NOMO-1 (cell line): ENCODE results near the gene SPEG.

Experiments used
- DNase-seq, 2 experiments: peaks; one replicate each; lab custom pipeline; 2025; ENCODE audit not compliant: unreplicated experiment in 2 of 2; lab: John Stamatoyannopoulos, UW

The SPEG gene

GRCh38 chr2:219475278-219475677 is 40.6 kb downstream of the SPEG start:
- DNase-seq, result no peak

- DNase-seq, result peak; percentile 28 to 41
Observed at GRCh38 chr2:219475697-219476651, 41.3 kb downstream of the SPEG start.

GRCh38 chr2:219476652-219477151 is 42.1 kb downstream of the SPEG start:
- DNase-seq, result no peak

- no peak for DNase-seq
Observed at GRCh38 chr2:219477179-219477578, 42.5 kb downstream of the SPEG start.

DNA sequence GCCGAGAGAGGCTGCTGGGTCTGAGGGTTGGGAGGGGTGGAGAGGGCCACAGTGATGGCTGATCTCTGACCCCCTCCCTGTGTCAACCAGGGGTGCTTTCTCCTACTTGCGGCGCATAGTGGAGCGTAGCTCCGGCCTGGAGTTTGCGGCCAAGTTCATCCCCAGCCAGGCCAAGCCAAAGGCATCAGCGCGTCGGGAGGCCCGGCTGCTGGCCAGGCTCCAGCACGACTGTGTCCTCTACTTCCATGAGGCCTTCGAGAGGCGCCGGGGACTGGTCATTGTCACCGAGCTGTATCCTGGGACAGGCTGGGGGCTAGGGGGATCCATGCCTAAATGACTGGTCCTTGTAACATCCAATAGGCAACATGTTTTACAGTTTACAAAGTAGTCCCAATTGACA is 43.2 kb downstream of the SPEG start:
- DNase-seq, result no peak

GRCh38 chr2:219478916-219479315 is 44.3 kb downstream of the SPEG start:
- no peak for DNase-seq

GRCh38 chr2:219480004-219480403 is 45.4 kb downstream of the SPEG start:
- no peak for DNase-seq

DNA sequence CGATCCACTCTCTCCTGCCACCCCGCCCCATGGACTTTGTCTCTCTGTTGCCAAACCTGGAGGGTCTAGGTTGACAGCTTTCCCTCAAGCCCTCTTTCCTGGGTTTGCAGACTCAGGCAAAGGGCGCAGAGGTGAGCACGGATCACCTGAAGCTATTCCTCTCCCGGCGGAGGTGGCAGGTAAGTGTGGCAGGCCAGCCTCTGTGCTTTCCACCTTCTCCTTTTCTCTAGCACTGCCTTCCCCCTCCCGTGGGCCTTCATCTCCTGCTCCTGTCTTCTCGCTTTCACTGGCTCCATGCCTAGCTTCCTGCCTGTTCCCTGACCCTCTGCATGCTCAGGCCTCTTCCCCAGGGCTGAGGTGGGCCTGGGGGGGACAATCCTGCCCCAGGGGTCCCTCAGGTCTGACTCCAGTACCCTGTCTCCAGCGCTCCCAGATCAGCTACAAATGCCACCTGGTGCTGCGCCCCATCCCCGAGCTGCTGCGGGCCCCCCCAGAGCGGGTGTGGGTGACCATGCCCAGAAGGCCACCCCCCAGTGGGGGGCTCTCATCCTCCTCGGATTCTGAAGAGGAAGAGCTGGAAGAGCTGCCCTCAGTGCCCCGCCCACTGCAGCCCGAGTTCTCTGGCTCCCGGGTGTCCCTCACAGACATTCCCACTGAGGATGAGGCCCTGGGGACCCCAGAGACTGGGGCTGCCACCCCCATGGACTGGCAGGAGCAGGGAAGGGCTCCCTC is 48.2 kb downstream of the SPEG start:
- DNase-seq, result no peak

GRCh38 chr2:219483451-219484342 is 49.1 kb downstream of the SPEG start:
- DNase-seq, result no peak

- DNase-seq, result no peak
Observed at GRCh38 chr2:219484343-219485200, 49.9 kb downstream of the SPEG start.

DNA sequence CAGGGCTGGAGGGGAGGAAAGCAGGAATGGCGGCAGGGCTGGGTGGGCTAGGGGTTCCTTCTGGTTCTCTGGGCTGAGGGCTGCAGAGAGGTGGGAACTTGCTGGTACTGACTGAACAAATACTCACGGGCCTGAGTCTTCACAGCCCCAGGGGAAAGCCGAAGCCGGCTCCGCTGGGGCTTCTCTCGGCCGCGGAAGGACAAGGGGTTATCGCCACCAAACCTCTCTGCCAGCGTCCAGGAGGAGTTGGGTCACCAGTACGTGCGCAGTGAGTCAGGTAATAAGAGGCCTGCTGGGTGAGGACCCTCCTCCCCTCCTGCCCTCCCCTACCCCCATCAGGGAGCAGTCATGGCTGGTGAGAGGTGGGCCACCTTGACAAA is 50.5 kb downstream of the SPEG start:
- DNase-seq, result no peak

DNA sequence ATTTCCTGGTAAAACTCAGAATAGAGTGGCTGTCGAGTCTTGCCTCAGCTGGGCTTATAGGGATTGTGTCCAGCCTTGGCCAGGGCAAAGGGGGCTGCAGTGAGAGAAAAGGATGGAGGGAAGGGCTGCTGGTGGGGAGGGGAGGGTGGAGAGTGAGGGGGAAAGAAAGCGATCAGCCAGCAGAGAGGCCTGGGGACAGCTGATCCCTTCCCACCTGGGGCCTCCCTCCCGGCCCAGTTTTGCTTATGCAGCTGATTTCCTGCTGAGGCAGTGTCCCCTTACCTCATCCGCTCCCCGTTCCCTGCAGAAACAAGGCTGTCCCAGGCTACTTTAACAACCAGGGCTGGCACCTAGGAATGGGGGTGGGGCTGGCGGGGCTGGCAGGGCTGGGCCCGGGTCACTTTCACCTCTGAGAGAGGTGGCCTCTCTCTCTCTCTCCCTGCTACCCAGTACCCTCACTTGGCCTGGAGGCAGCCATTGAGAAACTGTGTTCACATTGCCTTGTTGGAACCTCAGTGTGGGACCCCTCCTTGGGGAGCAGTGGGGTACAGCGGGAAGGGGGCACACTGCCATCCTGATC is 51.8 kb downstream of the SPEG start:
- DNase-seq, result no peak

DNA sequence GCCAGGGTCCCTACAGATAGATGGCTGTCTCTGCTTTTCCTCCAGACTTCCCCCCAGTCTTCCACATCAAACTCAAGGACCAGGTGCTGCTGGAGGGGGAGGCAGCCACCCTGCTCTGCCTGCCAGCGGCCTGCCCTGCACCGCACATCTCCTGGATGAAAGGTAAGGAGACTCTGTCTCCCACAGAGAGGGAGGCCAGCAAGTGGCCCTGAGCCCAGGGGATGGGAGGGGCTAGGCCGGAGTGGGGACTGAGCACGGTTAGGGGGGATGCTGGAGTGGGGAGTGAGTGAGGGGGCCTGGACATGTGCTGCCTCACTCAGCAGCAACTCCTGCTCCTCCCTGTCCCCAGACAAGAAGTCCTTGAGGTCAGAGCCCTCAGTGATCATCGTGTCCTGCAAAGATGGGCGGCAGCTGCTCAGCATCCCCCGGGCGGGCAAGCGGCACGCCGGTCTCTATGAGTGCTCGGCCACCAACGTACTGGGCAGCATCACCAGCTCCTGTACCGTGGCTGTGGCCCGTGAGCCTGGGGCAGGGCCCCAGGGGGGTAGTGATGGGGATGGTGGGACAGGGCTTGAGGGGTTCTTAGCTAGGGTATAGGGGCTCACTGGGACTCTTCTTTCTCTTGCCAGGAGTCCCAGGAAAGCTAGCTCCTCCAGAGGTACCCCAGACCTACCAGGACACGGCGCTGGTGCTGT is 53.7 kb downstream of the SPEG start:
- no peak for DNase-seq

GRCh38 chr2:219488844-219489194 is 54.2 kb downstream of the SPEG start:
- no peak for DNase-seq

DNA sequence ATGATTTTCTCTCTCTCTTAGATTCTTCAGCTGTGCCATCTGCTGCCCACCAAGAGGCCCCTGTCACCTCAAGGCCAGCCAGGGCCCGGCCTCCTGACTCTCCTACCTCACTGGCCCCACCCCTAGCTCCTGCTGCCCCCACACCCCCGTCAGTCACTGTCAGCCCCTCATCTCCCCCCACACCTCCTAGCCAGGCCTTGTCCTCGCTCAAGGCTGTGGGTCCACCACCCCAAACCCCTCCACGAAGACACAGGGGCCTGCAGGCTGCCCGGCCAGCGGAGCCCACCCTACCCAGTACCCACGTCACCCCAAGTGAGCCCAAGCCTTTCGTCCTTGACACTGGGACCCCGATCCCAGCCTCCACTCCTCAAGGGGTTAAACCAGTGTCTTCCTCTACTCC is 54.7 kb downstream of the SPEG start:
- no peak for DNase-seq

GRCh38 chr2:219490186-219490585 is 55.5 kb downstream of the SPEG start:
- DNase-seq, result no peak

DNA sequence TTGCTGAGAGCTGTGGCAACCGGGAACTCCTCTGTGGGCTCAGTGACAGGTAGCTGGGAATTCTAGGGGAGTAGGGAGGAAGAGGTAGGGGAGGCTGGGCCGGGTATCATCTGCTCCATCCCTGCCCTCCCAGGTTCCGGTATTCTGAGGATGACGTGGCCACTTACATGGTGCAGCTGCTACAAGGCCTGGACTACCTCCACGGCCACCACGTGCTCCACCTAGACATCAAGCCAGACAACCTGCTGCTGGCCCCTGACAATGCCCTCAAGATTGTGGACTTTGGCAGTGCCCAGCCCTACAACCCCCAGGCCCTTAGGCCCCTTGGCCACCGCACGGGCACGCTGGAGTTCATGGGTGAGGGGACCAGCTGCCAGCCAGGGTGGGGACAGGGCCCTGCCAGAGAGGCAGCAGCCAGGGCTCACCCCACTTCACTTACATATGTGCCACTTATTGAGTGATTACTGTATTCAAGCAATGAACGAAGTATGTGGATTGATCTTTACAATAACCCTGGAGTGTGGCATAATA is 56.0 kb downstream of the SPEG start:
- DNase-seq, result no peak

DNA sequence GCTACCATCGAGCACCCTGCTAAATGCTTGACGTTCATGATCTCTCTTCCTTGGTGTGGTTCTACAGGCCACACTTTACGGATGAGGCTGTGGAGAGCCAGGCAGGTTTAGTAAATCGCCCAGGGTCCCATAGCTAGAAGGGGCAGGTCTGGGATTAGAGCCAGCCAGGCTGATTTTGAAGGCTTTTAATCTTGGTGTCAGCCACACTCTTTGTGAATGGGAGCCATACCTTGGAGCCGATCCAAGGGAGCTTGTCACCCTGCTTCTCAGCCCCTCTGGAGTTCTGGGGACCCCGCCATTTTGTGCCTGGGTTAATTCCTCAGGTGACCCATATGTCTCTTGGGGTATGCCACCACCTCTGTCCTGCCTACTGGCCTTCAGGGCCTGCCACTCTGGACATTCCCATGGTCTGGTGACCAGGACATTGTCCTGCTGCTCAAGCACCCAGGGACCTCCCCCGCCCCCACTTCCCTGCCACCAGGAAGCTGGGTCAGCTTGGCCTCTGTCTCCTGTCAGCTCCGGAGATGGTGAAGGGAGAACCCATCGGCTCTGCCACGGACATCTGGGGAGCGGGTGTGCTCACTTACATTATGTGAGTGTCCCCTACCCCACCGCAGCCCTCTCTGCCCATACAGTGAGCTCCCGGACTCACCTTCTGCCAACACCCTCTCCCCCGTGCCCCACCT is 56.8 kb downstream of the SPEG start:
- no peak for DNase-seq
